Ammon's horn (tissue), 1 donor: ENCODE measurements around the gene WDFY2.

Experiments
- DNase-seq: peaks from one replicate; pipeline ENCODE4 v3.0.0-alpha.2; 2016; ENCODE audit warnings: low spot score

Gene WDFY2

DNA sequence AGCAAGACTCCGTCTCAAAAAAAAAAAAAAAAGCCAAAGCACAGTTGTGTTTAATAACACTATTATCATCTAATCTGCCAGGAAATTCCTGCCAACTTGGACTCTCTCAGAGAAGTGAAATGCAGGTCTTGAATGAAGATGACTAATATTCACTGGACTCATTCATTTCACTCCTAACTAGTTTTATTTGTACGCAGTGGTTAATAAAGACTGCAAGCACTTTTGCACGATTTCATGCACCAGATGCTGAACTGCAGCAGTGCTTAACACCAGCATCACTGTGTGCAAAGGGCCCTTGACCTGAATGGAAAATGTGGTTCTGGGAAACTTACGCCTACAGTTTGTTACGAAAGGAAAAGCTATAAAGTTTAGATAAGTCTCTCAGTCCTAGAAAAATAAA, 156.4 kb downstream of the WDFY2 start:
- DNase-seq = no peak

DNA sequence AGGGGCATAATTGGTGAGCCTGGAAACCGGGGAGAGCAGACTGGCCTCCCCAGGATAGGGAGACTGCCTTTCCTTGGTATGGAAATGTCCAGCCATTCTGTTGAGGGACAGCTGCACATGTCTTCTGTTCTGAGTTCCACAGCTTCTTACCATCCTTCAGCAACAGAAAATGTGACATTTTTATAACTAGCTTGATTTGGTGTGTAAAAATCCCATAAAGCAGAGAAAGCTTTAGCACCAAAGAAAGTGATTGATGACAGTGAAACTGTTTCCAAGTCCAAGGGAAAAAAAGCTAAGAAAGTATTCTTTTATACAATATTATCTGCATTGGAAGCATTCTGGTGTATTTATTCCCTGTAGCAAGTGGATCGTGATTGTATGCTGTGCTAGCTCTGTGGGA, 157.8 kb downstream of the WDFY2 start:
- no peak for DNase-seq

DNA sequence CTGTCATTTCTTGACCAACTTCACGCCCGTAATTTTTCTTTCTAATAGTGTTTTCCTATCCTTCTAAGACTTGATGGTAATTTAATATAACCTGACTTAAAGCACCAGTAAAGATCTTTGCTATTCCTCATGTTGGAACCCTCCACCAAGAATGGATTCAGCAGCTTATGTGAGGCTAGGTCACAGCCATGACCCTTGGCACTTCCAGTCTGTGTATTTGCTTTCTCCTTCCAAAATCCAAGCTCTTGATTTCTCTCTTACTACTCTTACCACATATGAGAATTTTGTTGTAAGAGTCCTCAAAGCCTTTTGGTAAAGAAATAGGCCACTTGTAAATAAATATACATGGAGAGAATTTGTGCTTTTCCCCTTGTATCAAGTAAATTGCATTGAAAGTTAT, 158.3 kb downstream of the WDFY2 start:
- DNase-seq = no peak

DNA sequence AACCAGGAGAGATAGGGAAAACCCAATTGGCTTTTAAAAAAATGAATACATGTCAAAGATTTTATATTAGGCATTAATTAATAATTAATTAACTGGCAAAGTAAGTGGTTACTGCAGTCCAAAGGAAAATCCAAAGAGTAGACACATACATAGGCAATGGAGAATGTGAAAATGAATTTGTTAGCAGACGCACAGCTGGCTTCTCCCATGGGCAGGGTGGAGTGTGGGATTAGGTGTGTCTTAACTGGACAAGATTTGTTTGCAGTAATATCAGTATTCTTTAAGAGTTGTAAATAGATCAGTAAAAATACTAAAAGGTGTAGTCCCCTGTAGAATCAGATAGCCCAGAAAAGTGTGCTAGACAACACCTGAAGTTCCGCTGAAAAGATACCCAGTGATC, 161.0 kb downstream of the WDFY2 start:
- no peak for DNase-seq

DNA sequence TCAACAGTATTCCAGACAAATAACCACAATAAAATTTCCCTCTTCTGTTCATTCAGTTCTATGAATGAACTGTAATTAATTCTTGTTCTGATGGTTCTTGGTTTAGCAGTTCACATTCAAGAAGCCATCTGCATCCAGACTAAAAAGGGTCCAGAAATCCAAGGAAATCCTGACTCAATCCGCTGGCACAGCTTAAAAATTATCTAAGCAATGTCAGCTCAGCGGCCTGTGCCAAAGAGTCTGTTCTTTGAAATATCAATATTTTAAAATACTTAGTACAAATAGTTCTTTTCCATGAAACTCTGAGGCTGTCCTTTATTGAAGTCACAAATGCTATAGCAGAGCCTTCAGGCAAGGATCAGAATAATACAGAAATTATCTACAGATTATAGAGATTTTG, 162.5 kb downstream of the WDFY2 start:
- DNase-seq = no peak

DNA sequence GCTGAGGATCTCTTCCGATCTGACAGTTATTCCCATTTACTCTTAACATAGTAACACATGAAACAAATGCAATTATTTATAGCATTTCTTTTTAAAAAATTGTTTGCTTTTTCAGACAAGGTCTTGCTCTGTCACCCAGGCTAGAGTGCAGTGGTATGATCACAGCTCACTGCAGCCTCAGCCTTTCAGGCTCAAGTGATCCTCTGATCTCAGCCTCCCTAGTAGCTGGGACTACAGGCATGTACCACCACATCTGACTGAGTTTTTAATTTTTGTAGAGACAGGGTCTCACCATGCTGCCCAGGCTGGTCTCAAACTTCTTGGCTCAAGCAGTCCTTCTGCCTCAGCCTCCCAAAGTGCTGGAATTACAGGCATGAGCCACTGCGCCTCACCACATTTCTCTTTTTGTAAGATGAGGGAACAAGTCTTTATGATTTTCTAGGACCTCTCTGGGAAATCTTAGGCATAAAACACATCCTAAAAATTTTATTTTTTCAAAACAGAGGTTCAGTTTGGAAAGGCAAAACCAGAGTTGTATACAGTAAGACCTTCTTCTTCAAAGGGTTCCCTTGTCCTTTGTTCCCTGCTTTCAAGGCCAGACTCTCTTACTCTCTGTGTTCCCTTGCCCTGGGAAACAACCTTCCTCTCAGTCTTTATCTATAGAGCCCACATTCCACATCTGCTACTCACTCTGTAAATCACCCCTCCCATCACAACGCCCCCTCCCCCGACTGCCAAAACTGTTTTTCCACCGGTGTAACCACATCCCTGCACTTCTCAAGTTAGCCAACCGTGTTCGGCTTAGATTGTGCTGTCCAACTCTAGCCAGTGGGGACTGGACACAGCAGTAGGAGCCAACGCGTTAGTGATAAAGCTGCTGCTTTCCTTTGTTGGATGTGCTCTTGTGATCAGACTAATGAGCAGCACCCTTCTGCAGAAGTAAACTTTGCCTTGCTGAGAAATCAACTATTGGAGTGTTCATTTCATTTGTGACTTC, 163.5 kb downstream of the WDFY2 start:
- no peak for DNase-seq

DNA sequence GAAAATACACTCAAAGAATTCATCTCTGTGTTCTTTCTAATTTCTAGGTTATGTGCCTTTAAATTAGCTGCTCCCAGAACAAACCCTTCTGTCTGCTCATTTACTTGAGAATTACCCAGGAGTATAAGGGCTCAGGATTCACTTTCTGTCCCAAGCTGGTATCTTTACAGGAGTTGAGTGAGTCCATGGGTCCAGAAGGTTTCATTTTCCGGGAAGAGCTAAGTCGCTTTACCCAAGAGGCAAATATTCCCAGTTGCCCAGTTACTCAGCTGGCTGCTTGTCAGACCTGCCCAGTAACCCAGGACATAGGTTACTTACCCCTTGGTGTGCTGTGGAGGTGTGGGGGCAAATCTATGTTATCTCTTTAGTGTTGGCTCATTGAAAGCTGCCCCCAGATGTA, 172.4 kb downstream of the WDFY2 start:
- DNase-seq = no peak

DNA sequence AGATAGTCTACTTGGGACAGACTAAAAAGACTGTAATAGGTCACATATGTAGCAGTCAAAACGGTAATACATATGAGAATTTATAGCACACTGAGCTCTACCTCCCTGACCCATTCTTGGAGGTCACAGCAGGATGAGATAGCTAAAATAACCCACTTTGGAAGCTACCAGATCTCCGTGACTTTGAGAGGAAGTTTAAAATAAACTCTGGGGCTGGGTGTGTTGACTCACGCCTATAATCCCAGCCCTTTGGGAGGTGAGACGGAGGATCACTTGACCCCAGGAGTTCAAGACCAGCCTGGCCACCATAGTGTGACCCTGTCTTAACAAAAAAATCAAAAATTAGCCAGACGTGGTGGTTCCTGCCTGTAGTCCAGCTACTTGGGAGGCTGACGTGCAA, 174.4 kb downstream of the WDFY2 start:
- no peak for DNase-seq

DNA sequence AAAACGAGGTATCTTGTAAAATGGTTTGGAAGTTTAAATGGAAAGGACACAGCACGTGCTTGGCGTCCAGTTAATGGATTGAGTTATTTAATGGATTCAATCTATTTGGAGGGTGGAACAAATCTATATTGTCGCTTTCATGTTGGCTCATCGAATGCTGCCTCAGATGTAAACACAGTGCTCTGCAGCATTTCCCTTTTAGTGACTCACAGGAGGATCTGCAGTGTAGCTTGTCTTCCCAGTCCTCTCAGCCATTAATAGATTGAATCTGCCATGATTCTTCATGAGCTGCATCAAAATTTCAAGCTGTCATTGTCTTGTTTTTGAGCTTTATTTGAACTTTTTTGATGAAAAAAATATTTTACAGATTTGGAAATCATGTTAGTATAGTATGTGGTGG, 175.0 kb downstream of the WDFY2 start:
- no peak for DNase-seq

DNA sequence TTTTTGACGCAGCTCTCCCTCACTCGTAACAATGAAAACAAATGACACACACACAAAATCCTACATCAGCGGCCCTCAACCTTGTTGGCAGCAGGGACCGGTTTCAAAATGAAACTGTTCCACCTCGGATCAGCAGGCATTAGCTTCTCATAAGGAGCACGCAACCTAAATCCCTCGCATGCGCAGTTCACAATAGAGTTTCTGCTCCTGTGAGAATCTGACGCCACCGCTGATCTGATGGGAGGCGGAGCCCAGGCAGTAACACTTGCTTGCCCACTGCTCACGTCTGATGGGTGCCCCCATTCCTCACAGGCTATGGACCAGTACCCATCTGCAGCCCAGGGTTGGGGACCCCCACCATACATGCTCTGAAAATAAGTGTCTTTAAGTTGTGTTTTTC, 176.3 kb downstream of the WDFY2 start:
- DNase-seq = peak; percentile 89

DNA sequence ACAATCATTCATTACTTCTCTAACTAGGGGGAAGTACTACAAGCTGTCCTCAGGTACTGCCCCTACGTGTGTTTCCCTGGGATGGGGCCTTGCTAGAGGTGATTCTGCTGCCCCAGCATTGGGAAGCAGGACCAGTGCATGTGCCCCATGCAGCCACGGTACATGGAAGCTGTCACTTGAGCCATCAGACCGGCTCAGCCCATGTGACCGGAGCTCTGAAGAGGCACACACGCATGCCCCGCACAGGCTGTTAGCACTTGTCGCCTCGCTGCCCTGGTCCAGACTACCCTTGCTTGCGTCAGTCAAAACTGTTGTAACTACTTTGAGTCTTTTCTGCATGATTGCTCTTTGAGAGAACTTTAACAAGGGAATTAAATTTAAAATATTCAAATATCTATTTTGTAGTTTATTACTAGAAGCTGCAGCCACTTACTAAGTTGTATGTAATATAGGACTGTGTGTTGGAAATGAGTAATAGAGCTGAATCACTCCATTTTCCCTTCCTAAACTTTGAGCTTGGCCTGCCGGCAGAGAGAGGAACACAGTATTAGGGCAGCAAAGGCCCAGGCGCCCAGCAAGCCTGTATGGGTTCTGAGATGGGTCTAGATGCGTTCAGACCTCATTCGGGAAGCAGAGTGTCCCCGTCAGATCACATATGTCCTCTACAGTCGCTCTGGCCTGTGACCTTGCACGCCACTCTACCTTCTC, 177.5 kb downstream of the WDFY2 start:
- DNase-seq = no peak

DNA sequence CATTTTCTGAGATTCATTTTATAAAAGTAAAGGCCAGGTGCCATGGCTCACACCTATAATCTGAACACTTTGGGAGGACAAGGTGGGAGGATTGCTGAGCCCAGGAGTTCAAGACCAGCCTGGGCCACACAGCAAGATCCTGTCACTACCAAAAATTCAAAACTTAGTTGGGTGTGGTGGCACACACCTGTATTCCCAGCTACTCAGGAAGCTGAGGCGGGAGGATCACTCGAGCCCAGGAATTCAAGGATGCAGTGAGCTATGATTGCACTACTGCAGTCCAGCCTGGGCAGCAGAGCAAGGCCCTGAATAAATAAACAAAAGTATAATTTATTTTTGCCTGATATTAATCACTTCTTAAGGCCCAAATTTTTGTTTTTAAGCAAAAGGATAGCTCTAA, 179.2 kb downstream of the WDFY2 start:
- DNase-seq = no peak

DNA sequence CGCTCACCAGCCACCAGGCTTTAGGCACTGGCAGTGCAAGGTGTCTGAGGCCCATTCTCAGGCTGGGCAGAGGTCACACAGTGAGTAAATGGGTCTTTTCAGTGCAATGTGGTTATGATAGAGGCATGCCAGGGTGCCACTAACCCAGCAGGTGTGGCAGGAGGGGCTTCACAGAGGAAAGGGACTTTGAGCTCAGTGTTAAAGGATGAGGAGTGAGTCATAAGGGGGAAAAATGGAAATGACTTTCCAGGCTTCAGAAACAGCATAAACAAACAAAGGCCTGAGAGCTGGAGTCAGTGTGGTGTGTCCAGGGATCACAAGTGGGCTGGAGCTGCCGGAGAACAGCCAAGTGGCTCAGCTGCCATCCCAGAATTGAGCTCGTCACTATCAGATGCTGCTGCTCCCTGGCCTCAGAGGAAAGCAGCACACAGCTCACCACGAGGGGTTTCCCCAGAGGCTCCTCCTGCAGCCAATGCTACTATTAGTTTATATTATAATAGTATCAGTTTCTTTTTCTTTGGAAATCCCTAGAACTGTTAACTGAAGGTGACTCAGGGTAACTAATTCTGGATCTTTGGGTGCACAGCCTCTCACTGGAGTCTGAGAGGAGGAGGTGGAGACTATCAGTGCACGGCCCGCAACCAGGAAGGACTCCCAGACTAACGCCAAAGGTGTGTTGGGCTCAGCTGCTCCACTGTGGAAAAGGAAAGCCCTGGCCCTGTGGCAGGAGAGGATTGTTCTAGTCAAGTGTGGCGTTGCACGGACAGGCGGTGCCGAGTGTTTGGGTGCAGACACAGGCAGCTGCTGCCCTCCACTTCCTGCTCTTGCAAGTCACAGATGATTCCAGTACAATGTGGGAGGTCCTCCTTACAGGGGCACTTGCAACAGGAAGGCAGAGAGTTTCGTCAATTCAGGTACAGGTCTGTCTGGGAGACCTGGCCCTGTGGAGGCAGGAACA, 180.2 kb downstream of the WDFY2 start:
- peak; percentile 83 for DNase-seq

DNA sequence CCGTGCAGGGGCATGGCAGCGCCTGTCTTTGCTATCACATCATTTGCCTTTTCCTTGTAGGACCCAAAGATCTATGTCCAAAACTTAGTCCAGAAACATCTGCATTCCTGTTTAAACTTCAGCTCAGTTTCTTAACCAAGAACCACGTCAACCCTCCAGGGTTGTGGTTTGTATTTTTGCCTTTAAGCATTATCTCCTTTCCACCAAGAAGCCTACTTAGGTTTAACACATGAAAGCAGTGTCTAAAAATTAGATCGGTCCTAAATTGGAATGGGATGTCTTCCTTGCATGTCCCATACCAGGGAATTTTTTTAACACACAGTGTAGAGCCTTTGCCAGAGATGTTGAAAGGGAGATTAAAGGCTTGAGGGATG, 180.9 kb downstream of the WDFY2 start:
- no peak for DNase-seq

DNA sequence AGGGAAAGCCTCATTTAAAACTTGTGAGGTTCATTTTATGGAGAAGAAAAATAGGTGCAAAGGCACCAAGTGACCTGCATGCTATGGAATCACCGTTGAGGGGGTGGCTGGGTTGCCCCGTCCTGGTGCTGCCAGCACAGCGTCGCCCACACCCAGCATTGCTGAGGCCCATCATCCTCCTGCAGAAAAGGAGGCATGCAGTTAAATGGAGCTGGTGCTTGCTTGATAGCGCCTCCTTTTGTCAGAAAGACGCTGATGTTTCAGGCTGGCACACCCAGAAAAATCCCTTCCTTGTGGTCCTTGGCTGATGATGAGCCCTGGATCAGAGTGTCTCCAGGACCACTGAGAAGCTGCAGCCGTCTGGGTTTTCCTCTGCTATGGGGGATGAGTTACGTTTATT, 182.8 kb downstream of the WDFY2 start:
- DNase-seq = no peak

DNA sequence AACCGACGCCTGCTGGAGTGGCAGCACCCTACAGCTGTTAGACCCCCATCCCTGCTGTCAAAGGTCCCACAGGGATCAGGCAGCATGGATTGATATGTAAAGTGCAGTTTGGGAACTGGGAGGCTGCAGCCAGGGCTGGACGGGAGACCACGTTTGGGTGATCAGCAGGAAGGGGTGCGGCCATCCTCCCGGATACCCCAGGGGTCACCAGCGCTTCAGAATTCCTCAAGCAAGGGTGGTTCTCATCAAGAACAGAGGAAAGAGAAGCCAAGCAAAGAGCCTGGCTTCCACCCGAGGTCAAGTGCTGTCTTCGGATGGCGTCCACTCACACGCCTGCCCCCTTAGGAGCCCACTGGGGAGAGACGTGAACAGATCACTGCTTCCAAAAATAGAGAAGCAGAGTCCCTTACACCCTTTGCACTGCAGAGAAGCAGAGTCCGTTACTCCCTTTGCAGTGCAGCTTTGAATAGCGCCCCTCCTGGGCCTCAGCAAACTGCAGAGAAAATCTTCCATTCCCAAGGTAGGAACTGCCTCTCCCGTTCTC, 184.2 kb downstream of the WDFY2 start:
- DNase-seq = no peak

DNA sequence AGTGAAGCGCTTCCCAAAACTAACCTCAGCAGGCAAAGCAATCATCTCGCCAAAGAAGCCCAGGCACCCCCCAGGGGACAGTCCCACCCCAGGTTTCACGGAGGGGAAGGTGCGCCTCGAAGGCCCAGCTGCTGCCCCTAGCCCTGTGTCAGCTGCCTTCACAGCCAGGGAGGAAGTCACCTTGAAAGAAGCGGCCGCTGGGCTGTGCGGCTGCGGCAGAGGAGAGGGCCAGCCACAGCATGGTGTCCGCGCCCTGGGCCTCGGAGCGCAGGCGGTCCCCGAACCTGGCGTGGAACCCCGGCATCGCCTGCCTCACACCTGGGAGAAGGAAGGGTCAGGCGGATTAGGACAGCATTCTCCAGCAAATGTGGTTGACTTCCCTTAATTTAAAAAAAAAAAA, 184.7 kb downstream of the WDFY2 start:
- DNase-seq = no peak

DNA sequence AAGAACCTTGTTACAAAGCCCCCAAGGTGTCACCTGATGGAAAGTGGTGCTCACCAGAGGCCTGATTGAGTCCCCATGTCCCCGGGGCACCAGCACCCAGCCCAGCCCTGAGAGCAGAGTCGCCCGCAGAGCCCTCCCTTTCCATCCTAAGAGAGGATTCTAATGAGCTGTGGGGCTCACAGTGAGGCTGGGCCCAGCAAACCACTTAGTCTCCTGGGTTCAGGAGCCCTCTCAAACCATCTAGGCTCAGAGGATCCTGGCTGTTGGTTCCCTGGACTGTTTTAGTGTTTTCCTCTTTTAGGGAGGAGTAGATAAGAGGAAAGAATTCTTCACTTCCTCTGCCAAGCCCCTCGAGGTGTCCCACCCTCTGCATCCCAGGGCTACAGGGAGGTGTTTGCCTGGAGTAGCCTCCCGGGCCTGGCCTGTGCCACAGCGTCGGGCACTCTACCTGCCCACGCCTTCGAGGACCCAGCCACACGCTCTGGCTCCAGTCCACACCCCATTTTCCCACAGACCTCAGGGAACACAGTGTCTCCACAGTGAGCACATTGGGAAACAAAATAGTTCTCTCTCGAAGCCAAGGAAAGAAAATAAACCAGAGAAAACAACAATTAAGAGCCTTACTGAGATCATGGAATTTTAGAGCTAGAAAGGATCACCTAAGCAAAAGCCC, 185.3 kb downstream of the WDFY2 start:
- DNase-seq = peak; percentile 52

DNA sequence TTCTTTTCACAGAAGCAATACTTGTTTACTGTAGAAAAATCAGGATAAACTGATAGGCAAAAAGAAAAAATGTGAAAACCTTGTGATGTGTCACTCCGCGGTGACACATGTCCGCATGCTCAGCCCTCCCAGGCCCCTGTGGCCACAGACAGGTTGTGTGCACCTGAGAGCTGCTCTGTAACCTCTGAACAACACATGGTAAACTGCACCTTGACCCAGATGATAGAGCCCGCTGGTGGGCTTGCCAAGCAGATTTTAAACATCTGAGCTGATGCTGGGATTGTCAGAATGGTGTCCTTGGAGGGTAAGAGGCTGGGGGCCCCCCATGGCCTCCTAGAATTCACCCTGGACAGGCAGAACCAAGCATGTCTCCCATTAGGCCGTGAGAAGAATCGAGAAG, 185.9 kb downstream of the WDFY2 start:
- DNase-seq = no peak

DNA sequence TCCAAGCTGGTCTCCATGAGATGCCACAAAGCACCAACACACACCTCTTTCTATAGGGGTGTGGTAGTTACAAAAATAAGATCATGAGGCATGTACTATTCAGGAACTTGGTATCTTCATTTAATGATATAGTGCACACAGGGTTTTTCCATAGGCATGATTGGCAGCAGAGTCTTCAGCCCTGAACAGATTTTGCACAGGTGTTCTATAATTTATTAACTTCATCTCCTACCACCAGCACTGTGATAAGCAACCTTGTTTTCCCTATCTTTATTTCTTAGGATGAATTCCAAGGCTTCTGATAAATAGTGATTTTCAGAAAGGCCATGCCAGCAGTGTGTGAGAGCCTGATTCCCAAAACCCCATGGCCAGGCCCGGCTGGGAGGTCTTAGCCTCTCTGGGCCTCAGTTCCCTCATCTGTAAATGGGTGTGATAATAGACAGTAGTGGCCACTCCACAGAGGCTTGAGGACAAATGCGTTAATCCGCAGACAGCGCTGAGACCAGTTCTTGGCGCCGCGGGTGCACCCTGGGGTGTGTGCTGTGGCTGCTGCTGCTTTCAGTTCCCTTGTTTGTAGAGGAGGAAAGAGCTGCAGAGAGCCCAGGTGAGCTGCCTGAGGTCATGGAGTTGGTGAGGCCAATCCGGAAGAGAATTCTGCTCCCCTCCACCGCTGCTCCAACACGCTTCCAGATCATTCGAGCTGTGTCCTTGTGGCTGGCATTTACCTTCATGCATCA, 186.6 kb downstream of the WDFY2 start:
- no peak for DNase-seq
